CD4-positive, alpha-beta T cell treated with Interleukin-17A for 4 hours (primary cell): ENCODE measurements around the gene CPT1C.

Experiments
- DNase-seq: peaks from one replicate; pipeline ENCODE4 v3.0.0-alpha.2; 2020; ENCODE audit warnings: mixed read lengths

CPT1C gene

DNA sequence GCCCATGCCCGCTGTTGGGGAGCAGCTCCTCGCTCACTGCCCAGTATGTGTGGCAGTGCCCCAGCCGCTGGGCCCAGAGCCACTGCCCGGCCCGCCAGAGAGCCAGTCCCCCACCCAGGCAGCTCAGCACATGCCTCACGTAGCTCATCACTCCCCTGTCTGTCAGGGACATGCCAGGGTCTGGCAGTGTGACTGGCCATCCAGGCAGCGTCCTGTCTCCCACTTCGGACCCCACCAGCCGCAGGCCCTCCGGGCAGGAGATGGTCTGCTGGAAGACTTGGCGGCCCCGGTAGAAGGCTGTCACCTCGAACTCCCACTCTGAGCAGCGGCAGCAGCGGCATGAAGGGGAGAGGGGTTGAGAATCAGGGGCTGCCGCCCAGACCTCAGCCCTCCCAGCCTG is 28.9 kb upstream of the CPT1C start:
- no peak for DNase-seq

DNA sequence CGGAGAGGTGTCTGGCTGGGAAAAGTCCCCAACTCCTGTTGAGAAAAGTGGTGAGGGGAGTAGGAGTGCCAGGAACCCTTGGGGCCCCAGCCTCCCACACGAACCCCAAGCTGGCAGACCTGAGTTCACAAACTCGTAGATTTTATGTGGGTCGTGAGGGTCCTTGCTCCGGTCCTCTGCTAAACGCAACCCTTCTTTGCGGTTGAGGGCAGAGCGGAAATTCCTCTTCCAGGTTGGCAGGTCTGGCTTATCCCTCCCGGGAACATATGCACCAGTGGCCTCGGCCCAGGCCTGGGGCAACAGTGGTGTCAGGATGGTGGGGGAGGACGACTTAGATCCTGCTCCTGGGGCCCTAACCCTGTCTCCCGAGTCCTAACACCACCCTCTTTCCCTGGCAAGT is 27.7 kb upstream of the CPT1C start:
- DNase-seq: no peak

DNA sequence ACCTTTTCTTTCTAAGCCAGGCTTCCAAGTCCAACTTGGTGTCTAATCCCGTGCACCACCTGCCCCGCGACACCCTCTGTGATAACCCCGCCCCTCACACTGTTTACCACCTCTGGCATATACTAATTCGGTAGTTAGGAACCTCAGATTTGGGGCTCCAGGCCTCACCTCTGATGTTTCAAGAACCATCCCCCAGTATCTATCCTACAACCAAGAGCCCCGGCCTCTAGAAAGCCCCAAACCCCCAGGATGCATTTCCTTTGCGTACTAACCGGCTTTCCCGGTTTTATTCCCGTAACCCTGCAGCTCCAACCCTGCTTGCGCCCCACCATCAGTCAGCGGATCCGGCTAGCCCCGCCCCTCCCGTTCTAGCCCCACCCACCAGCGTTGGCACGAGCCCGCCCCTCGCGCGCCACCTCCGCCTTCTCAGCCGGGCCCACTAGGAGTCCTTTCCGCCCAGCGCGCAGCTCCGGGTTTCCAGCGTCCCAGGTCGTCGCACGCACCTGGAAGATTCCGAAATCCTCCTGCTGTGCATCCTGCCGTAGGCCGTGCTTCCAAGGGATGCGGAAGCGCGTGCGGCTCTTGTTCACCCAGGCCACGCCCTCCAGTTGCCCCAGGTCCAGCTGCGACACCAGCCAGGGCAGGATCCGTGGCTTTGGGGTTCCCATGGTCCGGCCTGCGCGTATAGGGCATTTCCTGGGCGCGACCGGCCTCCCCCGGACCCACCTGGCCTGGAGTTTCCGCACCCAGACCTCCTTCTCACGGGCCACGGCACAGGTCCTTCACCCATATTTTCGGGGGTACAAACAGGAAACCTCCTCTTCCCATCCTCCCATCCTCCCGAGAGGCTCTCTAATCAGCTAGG is 26.5 kb upstream of the CPT1C start:
- DNase-seq: peak; percentile 97

DNA sequence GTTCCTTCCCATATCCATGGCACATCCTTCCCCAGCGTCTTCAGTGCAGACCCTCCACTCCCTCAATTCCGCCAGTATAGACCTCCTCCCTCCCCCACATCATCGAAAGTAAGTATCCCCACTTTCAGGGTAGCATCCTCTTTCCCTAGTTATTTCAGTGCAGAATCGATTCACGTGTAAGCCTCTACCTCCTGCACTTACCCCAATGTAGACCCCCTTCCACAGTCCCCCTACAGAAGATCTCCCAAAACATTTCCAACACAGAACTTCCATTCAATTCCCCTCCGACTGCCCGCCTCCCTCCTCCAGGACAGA is 25.9 kb upstream of the CPT1C start:
- DNase-seq: peak; percentile 14

DNA sequence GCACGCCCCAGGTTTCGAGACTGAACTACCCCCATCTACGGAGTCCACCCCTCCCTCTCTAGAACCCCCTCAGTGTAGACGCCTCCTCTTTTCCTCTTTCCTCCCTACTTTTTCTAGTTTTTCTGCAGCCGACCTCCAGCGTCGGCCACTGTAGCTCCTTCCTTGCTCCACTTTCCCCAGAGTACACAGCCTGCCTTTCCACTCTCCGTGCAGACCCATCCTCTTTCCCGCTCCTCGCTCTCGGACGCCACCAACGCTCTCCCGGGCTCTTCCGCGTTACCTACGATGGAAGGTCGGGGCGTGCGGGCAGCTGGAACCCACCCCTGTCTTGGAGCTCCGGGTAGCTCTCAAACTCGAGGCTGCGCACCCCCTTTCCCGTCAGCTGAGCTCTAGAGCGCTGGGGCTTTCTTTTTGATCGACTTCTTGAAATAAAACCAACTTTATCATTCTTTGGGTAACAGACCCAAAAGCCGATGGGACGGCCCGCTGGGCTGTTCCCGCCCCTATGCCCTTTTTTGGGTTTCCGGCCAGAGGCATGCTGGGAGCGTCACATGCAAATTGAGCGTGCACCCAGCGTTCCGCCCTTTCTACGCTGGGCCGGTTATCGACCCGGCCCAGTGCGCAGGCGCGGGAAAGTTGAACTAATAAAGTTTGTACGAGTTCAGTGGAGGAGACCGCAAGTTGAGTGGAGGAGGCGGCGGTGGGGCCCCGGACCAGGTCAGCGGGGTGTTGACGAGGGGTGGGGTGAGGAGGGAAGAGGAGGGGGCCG is 25.4 kb upstream of the CPT1C start, which contains the start of the genes BCL2L12 and IRF3:
Gene BCL2L12 (plus strand): TSS at position 583 of the 769 bp plus-strand sequence. CDS start 760 bp downstream, outside the sequence.
Gene IRF3 (minus strand): TSS at position 507 of the 769 bp plus-strand sequence. CDS start 1,019 bp downstream, outside the sequence.
- DNase-seq: peak; percentile 99

DNA sequence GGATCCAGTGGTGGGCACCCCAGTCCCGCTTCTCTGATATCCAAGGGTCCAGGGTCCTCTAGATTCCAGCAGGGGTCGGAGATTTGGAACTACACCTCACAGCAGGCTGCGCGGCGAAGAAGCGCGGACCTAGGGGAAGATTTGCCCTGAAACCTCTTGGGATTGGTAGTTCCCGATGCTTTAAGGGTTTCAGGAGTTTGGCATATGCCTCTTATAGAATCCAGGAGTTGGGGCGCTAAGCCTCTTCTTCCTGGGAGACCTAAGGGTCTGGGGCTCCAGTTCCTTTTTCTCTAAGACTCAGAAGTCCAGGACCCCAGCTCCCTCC is 24.8 kb upstream of the CPT1C start:
- DNase-seq: no peak

DNA sequence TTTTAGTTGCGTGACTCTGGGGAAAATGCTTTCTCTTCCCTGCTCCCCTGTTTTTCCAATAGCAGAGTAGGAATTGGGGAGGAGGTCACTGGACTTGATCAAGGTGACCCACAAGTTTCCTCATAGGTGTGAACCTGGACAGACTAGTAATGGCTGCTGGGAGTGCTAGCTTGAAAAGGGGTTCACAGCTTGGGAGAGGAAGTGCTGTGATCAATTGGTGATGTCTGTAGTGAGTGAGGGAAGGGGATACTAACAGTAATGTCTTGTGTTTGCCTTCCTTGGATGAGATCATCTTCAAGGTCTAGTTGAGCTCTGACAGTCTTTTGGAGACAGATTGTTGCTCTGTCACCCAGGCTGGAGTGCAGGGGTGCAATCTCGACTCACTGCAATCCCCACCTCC is 23.4 kb upstream of the CPT1C start:
- DNase-seq: no peak

DNA sequence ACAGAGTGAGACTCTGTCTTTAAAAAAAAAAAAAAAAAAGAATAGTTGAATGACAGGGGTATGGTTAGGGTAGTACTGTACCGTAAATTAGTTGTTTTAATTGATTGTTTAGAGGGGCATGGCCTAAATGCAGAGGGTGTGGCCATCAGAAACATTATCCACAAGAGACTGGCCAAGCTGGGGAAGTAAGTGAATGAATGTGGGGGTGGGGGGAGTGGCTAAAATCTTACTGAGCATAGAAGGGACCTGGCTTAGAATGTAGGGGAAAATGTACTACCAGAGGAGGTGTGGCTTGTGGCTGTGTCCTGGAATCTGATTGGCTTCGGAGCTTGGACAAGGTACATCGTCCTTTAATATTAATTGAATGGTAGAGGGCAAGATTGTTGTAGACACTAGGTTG is 21.4 kb upstream of the CPT1C start:
- no peak for DNase-seq

DNA sequence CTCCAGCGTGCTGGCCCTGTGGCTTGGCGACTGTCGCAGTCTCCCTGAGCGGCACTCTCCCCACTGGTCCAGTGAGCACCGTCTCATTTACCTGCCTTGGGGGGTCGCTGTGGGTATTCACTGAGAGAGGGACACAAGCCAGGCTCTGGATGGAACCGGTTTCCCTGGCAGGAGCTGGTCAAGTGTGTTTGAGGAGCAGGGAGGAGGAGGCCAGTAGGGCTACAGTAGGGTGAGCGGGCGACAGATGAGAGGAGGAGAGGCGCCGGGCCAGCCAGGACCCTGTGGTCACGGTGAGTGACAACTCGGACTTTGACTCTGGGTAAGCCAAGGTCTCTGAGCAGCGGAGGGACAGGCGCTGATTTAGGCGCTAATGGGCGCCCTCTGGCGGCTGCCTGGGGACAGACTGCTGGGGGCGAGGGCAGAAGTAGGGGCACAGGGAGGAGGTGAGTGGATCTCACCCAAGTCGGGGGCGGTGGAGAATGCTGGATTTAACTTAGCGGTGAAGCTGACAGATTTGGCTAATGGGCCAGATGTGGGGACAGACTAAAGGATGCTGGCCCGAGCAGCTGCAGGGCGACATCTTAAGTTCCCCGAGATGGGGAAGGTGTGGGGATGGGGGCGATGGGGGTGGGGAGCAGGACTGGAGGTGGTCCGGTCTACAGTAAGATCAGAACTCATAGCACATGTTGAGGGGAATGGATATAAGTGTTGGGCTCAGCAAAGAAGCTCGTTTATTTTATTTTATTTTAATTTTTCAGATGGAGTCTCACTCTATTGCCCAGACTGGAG is 18.6 kb upstream of the CPT1C start:
- peak; percentile 84 for DNase-seq

DNA sequence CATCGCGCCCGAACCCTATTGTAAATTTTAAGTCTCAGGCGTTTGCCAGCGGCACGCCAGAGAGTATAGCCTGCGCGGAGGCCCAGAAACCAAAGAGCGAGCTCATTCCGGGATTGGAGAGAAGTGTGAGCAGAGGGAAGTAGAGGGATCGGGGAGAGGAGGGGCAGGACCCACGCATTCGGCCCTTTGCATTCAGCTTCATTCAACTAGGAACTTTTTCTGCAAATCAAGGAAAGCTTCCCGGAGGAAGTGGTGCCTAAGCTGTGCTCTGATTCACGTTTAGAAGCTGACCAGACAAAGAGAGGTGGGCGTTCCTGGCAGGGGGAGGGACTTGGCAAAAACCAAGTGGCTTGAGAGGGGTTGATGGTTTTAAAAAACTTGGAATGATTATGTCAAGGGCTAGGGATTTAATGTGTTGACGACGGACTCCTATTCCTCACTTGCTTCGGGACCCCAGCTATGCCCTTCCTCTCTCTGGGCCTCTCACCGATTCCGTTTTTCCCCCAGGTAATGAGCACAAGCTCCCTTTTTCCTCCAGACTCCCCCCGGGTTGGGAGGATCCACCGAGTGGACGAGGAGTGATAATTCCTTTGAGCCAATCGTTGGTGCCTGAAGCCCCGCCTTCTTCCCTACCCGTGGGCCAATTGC is 14.7 kb upstream of the CPT1C start:
- peak; percentile 84 for DNase-seq

DNA sequence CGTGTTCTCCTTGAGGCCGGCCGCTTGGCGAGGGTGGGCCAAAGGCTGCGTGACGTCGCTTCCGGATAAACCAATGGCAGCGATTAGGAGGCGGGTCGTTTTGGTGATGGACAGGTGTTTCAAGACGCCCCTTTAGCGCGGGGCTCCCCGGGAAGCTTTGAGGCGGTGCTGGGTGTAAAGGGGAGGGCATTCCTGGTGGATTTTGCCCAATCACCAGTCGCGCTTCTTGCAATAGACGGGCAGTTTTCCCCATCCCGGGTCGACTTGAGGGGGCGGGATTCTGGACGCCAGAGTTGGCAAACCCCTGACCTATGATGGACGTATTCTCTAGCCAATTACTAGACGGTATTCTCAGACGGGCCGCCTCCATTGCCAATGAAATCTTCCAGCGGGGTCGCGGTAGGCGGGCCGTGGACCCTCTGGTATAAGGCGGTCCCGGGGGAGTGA is 14.1 kb upstream of the CPT1C start:
- DNase-seq: peak; percentile 99

DNA sequence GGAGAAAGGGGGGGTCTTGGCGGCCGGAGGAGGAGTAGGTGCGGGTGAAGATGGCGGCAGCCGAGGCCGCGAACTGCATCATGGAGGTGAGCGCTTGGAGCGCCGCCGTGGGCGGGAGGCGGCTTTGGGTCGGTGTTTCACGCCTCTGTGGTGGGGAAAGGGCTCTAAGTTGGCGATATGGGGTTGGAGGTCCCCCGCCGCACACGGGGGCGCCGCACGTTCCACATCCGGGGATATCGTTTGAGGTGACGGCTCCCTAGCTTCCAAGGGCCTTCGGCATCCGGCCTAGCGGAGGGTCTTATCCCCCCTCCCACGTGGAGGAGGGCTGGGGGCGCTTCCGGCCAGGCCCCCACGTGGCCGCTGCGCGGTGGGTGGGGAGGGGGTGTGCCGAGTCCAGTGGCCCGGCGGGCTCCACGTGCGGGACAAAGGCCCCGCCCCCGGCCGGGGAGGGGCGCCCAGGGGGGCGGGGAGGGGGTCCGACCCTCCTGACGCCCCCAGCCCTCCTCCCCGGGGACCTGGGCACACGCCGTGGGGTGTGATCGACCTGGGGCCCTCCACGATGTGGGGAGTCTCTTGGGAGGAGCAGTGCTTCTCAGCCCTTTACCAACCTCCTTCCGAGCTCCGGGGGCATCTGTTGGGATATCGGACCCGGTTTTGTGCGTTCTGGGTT is 13.6 kb upstream of the CPT1C start, which contains the start of gene PRMT1:
Gene PRMT1 (plus strand): TSS at position 41 of the 670 bp plus-strand sequence. CDS start 10 bp downstream, at position 51.
- peak; percentile 44 for DNase-seq

DNA sequence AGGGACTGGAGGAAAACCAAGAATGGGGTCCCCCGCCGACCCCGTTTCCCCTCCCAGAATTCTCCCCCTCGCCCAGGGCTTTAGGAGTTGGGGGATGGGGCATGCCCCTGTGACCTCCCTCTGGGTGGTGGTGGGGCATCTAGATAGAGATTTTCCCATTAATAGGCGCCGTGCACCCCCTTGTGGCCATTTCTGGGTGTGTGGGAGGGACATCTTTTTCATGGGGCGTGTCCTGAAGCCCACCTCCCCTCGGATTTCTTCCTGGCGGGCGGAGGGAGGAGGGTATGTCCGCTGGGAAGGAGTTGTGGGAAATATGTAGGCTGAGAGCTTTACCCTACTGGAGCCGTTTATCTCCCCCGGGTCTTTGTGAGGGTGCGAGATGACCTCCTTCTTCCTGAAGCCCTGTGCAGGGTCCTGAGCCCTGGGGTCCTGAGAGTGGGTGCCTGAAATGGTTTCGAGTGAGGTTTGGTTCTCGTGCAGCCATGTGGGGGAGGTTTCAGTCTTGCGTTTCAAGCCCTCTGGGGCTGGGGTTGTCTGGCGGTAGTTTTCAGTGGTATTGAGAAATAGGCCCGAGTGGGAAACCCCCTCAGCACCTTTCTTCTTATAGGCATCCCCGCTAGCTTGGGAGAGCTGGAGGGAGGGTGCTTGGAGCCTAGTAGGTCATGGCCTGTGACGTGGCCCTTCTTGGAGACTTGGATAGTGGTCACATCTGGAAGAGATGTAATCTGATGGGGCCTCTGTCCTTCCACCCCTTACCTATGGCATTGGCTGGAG is 12.8 kb upstream of the CPT1C start:
- peak; percentile 84 for DNase-seq

DNA sequence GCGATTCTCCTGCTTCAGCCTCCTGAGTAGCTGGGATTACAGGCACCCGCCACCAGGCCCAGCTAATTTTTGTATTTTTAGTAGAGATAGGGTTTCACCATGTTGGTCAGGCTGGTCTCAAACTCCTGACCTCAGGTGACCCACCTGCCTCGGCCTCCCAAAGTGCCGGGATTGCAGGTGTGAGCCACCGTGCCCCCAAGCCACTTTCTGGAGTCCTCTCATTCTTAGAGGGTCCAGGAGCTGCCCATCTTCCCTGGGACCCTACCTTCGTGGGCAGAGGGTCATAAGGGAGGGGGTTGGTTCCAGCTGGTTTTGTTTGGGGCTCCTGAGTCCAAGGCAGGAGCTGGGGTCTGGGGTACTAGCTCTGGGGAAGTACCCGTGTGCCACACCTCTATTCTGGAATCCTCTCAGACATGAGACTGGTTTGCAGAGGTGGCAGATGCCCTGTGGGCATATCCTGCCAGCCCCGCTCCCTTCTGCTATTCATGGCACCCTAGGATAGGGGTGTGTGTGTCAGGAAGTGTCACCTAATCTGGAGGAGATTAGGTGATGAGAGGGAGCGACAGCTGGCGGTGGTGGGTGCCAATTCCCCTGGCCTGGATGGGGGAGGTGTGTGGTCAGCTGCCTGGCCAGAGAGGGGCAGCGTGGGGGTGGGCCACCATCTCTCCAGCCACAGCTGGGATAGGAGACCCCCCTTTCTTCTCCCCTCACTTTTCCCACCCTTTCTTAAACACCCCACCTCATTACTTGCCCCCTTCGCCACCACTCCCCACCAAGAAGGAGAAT is 11.7 kb upstream of the CPT1C start:
- DNase-seq: no peak

DNA sequence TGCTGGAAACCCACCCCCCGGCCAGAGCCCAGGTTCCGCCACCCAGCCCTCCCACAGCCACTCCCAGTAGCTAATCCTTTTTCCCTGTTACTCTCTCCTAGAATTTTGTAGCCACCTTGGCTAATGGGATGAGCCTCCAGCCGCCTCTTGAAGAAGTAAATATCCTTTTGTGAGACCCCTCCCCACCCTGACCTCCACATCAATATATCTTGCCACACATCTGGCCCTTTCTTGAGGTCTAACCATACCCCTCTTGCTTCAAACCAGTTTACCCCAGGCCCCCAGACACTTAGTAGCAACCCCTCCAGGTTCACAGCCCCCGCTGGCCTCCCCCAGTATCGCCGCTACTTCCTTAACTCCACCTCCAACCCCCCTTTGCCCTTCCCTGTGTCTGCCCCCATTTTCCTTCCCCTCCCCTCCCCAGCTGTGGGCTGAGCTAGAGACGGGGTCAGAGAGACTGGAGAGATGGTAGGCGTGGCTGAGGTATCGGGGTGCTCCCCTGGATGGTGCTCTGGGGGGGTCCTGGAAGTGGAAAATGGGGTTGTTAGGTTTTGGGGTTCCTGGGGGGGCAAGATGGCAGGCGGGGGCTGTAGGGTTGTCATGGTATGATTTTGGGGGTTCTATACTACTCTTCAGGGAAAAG is 11.0 kb upstream of the CPT1C start:
- no peak for DNase-seq

DNA sequence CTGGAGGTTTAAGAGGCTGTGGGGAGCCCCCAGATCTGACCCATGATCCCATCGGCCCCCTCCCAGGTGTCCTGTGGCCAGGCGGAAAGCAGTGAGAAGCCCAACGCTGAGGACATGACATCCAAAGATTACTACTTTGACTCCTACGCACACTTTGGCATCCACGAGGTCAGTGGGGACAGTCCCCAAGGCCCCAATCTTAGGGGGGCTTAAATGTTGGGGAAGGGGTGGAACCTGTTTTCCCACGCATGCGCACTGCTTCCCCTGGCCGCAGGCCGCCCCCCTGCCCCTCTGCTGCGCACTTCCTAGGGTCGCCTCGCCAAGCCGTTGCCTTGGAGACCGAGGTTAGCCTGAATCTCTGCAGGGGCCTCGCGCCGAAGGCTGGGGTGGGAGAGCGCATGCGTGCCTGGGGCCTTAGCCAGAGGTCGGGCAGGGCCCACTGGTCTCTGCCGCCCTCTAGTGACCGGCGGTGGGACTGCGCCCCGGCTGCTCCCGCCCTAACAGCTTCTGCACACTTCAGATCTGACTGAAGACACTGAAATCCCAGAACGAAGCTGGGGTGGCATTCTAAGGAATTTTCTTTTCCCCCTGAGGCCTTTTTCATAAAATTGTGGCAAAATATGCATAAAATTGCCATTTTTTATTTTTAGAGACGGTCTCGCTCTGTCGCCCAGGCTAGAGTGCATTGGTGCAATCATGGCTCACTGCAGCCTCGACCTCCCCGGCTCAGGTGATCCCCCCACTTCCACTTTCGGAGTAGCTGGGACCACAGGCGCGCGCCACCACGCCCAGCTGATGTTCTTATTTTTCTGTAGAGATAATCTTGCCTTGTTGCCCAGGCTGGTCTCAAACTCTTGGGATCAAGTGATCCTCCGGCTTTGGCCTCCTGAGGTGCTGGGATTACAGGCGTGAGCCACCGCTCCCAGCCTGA is 10.2 kb upstream of the CPT1C start:
- peak; percentile 96 for DNase-seq

DNA sequence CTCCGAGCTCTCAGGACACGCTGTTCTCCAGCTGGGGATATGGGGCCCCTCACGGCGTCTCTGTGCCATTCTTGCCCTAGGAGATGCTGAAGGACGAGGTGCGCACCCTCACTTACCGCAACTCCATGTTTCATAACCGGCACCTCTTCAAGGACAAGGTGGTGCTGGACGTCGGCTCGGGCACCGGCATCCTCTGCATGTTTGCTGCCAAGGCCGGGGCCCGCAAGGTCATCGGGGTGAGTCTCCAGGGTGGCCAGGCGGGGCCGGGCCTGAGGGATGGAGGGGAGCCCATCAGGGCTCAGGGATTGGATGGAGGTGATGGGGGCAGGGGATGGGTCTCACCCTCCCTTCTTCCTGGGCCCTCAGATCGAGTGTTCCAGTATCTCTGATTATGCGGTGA is 9.1 kb upstream of the CPT1C start:
- no peak for DNase-seq

DNA sequence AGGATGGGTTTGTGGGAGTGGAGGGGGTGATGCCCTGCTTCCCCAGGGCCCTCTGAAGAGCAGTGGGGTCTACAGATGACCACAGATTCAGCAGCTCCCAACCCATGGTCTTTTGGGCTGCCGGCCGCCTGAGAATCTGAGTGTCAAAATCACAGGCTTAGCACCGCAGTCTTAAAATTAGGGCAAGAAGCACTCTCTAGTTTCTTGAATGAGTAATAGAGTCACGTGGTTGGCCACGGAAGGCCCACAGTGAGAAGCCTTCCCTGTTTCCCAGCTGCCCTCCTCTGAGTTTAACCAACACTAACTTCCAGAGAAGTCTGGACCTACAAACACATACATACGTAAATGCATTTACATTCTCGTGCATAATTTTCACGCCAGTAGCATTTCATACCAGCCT is 8.6 kb upstream of the CPT1C start:
- no peak for DNase-seq

DNA sequence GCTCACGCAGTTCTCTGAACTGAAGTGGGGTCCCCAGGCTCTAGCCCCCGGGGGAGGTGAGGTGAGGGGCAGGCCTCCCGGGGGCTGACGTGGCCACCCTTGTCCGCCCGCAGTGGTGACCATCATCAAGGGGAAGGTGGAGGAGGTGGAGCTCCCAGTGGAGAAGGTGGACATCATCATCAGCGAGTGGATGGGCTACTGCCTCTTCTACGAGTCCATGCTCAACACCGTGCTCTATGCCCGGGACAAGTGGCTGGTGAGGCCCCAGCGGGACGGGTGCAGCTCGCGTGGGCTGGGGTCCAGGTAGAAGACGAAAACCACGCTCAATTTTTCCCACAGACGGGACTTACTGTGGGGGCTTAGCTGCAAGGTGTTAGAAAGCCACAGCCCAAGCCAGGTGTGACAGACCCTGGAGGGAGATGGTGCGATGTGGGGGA is 7.1 kb upstream of the CPT1C start:
- no peak for DNase-seq
